ENCODE data around the gene MAML1.

The MAML1 gene

DNA sequence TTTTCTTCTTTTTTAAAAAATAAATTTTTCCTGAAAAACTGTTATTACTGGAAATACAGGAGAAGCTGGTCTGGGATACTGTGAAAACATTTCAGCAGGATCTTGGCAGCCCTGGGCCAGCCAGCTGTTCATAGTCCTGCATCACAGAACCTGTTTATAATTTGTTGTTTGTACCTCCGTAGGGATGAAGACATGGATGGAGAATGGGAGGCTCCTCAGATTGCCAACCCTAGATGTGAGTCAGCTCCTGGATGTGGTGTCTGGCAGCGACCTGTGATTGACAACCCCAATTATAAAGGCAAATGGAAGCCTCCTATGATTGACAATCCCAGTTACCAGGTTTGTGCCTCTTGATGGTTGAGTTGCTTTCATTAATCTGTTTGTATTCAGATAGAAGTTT is 12.4 kb upstream of the MAML1 start:
- H3K4me1 ChIP-seq: no peaks in the 10 kb centered on the region
- DNase-seq: no peak
- H3K4me3 ChIP-seq (ENCODE audit: low read depth, low read length): no peak overlapping the region
- TF ChIP-seq, protein P1, sequence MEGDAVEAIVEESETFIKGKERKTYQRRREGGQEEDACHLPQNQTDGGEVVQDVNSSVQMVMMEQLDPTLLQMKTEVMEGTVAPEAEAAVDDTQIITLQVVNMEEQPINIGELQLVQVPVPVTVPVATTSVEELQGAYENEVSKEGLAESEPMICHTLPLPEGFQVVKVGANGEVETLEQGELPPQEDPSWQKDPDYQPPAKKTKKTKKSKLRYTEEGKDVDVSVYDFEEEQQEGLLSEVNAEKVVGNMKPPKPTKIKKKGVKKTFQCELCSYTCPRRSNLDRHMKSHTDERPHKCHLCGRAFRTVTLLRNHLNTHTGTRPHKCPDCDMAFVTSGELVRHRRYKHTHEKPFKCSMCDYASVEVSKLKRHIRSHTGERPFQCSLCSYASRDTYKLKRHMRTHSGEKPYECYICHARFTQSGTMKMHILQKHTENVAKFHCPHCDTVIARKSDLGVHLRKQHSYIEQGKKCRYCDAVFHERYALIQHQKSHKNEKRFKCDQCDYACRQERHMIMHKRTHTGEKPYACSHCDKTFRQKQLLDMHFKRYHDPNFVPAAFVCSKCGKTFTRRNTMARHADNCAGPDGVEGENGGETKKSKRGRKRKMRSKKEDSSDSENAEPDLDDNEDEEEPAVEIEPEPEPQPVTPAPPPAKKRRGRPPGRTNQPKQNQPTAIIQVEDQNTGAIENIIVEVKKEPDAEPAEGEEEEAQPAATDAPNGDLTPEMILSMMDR (IDR thresholded peaks at IDR 0.05; ENCODE audit: low read depth, low read length): no peak
- H3K9me3 ChIP-seq: no peaks in the 10 kb centered on the region
- peaks cover 99% of the 10 kb centered on the region for H3K36me3 ChIP-seq
- H3K27me3 ChIP-seq: no peaks in the 10 kb centered on the region

DNA sequence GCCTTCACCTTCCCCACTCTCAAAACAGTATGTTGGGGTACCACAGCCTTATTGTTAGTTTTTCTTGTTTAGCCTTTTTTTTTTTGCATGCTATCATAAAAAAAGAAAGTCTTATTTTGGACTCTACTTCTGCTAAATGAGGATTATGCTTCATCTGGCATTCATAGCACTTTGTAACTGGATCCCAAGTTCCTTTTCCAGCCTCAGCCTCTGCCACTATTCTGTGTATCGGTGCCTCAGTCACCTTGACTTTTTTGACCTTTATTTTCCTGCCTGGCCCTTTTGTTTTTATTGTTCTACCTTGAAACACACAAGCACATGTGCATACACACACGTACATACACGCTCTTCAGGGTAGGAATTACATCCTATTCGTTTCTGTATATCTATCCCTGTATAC is 8.5 kb upstream of the MAML1 start:
- no peaks in the 10 kb centered on the region for H3K4me1 ChIP-seq
- TF ChIP-seq, protein P1 (IDR thresholded peaks at IDR 0.05; ENCODE audit: low read depth, low read length): no peak
- DNase-seq: no peak

DNA sequence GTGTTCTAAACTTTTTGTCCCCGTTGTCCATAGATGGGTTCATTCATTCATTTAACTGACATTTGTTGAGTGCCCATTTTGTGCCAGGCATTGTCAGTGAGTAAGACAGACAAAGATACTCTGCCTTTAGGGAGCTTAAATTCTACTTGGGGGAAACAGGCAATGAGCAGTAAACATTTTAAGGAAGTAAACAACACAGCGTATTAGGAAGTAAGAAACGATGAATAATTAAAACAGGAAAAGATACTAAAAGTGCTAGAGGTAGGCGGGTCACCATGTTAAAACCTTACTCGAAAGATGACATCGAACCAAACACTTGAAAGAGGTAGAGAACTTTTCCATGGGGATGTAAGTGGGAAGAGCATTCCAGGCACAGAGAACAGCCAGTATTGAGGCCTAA is 5.5 kb upstream of the MAML1 start:
- H3K9me3 ChIP-seq: no peaks in the 10 kb centered on the region
- peaks cover 3% of the 10 kb centered on the region; the same call in 1 of the 2 replicates for H3K4me1 ChIP-seq

More for the DNA sequence above, 8.5 kb upstream of the MAML1 start:
- H3K27me3 ChIP-seq: no peaks in the 10 kb centered on the region
- H3K9me3 ChIP-seq: no peaks in the 10 kb centered on the region
- peaks cover 96% of the 10 kb centered on the region for H3K36me3 ChIP-seq
- H3K4me3 ChIP-seq (ENCODE audit: low read depth, low read length): no peak overlapping the region

DNA sequence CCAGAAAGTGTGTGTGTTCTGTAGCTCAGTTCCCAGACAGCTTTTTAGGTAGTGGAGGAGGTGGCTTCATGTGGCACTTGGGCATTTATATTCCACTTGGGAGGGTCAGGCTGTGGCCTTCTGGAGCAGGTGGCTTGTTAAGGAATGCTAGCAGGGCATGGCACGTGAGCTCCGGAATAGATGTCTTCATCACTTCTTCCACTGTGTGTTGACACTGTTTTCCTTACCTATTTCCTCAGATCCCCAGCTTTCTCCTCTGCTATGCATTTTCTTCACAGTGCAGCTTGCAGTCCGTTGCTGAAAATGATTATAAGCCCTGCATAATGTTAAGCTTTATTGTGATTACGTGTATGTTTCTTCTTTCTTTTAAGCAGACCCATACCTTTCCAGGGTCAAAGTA is 3.3 kb upstream of the MAML1 start:
- peaks cover 3% of the 10 kb centered on the region for H3K4me1 ChIP-seq
- no peak overlapping the region for H3K4me3 ChIP-seq (ENCODE audit: low read depth, low read length)
- no peaks in the 10 kb centered on the region for H3K9me3 ChIP-seq
- H3K36me3 ChIP-seq: peaks cover 66% of the 10 kb centered on the region
- DNase-seq: no peak
- TF ChIP-seq, protein P1 (IDR thresholded peaks at IDR 0.05; ENCODE audit: low read depth, low read length): no peak
- no peaks in the 10 kb centered on the region for H3K27me3 ChIP-seq

More for the DNA sequence above, 5.5 kb upstream of the MAML1 start:
- no peak for DNase-seq
- TF ChIP-seq, protein P1 (IDR thresholded peaks at IDR 0.05; ENCODE audit: low read depth, low read length): no peak
- peaks cover 88% of the 10 kb centered on the region for H3K36me3 ChIP-seq
- H3K4me3 ChIP-seq (ENCODE audit: low read depth, low read length): no peak overlapping the region
- no peaks in the 10 kb centered on the region for H3K27me3 ChIP-seq

DNA sequence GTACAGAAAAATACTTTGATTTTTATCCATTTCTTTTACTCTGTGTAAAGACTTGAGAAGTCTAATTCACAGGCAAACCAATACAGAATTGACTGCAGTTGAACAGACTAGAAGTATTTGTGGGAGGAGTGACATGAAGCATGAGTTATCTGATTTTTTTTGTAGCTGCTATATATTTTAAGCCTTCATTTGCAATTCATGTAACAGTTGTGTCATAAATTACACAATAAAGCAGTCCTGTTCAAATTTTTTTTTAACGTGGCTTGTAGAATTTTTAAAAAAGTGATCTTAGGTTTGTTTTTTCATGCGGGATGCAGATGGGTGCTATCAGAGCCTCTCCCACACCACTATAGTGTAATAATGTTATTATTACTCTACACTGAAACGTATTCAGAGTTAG is 2.9 kb upstream of the MAML1 start:
- DNase-seq: no peak
- TF ChIP-seq, protein P1 (IDR thresholded peaks at IDR 0.05; ENCODE audit: low read depth, low read length): no peak
- peaks cover 63% of the 10 kb centered on the region for H3K36me3 ChIP-seq

DNA sequence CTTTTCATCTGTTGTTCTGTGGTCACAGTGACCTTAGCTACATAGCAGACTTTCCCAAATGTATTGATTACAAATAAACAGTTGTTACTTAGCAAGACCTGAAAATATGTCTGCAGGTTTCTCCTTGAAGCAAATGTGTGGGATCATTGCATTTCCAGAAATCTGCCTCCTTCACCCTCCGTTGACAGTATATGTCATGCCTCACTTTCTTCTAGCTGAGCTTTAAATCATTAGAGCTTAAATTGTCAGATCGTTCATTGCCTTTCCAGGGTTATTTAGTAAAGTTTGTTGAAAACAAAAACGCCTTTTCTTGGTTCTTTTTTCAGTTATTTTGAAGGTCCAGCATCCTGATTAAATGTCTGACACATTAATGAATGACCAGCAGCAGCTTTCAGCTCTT is 2.3 kb upstream of the MAML1 start:
- H3K9me3 ChIP-seq: no peaks in the 10 kb centered on the region
- no peaks in the 10 kb centered on the region for H3K27me3 ChIP-seq
- DNase-seq: no peak
- peaks cover 61% of the 10 kb centered on the region for H3K36me3 ChIP-seq
- H3K4me3 ChIP-seq (ENCODE audit: low read depth, low read length): no peak overlapping the region
- TF ChIP-seq, protein P1 (IDR thresholded peaks at IDR 0.05; ENCODE audit: low read depth, low read length): no peak
- peaks cover 3% of the 10 kb centered on the region for H3K4me1 ChIP-seq

More for the DNA sequence above, 2.9 kb upstream of the MAML1 start:
- H3K27me3 ChIP-seq: no peaks in the 10 kb centered on the region
- peaks cover 3% of the 10 kb centered on the region for H3K4me1 ChIP-seq
- H3K4me3 ChIP-seq (ENCODE audit: low read depth, low read length): no peak overlapping the region
- no peaks in the 10 kb centered on the region for H3K9me3 ChIP-seq

Data from BE2C (cell line).